Raji (cell line): ENCODE measurements around the gene RANBP3L.

Experiments
- POLR2A ChIP-seq: IDR thresholded peaks from 2 replicates; pipeline ENCODE4 v1.6.1; 2011; ENCODE audit warnings: low read depth, low read length, control low read depth; ENCODE audit not compliant: insufficient read depth

Gene RANBP3L

DNA sequence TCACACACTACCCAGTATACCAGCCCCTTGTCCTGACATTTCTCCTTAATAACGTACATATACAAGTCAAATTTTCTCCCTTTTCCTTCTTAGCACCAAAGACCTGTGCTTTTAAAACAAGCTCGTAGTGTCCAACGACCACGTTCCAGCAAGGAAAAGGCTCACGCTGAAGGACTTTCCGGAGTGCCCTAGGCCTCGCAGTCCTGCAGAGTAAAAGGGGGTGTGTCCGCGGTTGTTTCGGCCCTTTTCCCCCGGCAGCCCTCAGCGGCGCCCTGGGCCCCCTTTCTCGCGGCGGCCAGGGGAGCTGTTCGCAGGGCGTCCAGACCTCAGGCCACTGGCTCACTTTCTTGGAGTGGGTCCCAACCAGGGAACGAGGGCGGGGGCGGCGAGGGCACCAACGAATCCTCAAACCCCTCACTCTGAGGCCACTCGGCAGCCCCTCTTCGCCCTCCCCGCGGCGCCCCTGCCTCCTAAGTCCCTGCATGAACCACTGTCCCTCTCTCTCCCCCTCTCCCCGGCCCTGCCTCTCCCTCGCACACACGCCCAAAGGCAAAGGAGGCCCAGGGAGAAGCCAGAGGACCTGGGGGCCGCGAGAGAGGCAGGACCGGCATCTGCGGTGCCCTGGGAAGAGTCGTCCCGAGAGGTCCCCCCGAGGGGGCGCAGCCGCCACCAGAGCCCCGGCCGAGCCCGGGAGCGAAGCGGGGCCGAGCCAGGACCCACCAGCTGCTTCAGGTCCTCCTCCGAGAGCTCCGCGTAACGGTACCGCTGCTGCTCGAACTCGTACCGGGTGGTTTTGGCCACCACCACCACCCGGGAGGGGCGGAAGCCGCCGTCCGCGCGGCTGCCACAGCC, 60.7 kb downstream of the RANBP3L start:
- TF ChIP-seq POLR2A: no peak; the same call in 1 of the 2 replicates

DNA sequence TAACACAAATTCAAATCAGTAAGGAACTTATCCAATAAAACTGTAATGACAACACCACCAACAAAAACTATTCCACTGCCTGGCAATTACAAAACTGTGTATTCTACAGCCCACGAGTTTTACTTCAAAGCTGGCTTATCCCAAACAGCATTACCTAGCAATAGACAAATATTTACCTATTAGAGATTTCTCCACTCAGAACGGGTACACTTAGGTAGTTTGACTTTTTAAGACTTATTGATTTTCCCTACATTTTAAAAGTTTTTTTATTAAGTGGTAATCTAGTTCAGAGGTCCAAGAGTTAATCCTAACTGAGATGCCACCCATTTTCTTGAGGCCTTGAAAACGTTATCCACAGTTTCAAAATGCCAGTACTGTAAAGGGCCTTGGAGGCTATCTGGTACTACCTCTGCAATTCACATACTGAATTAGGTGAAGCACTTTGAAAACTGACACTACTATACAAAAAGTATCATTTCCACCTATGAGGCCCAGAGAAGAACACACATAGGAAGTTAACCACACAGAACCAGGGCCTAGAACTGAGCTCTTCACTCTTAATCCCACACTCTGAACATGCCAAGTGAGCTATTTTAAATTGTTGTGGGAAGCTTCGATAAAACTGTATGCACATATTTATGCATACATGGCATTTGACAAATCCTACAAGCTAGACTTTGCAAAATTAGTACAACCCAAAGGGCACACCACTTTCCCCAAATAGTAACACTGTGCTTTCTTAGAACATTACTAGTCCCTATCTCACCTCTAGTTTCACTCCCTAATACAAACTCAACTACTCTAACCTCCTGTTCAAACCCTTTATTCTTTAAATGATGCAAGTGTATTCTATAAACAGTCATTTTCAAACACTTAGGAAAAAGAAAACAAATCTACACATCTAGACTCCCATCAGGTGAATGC, 62.1 kb downstream of the RANBP3L start:
- TF ChIP-seq POLR2A: no peak

DNA sequence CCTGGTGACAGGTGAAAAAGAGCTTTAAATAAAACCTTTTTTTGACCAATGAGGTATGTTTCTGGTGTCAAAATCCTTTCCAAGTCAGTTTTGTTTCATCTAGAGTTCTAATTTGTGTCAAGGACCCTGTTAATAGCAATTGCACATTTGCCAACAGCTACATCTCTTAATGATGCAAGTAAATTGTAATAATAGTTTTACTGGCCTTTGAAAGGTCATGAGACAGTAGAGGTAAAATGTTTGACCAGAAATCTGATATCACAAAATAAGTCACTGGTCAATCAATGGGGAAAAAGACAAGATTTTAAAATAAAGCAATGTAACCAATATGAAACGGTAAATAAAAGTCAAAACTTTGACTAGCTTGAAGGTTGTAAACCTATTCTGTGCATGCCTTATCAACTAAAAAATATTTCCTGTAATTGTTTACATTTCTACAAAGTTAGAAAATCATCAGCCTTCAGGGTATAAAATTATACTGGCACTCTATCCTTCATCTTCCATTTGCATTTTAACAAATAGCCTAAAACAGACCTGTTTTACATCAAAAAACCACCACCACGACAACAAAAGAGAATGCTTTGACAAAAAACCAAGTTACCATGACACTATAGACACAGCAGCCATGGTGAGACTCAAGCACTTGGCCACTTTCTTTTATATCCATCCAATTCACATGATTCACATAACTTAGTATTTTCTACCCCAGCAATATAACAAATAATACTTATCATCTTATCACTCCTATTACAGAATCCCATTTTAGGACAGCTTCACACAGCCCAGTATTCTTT, 63.0 kb downstream of the RANBP3L start:
- no peak for TF ChIP-seq POLR2A

DNA sequence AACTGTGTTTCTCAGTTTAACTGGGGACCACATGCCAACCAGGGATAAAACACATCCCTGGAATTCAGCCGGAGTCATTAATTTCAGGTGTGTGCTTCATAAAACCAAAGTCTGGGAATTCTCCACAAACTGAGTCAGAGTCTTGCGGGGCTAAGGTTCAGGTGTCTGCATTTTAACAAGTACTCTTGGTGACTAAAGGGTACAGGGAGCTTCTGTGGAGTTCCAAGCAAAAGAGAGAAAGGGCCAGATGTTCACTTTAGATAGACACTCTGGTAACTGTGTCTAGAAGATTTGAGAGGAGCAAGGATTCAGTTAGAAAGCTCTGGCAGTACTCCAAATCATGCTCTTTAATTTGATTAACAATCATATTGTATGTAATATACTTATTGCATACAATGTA, 64.0 kb downstream of the RANBP3L start:
- TF ChIP-seq POLR2A: no peak

DNA sequence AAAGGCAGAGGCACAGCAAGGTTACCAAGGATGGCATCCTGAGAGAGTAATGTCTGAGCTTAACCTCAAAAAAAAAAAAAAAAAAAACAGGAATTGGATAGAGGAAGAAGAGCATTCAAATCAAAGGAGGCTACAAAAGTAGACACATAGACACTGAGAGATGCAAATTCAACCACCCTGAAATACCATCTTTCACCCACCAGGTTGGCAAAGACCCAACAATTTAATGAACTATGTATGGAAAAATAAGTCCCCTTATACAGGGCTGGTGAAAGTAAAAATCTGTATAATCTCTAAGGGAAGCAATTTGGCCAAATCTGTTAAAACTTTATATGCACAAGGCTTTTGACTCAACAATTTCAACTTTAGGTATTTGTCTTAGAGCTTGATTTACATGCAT, 64.9 kb downstream of the RANBP3L start:
- no peak for TF ChIP-seq POLR2A

DNA sequence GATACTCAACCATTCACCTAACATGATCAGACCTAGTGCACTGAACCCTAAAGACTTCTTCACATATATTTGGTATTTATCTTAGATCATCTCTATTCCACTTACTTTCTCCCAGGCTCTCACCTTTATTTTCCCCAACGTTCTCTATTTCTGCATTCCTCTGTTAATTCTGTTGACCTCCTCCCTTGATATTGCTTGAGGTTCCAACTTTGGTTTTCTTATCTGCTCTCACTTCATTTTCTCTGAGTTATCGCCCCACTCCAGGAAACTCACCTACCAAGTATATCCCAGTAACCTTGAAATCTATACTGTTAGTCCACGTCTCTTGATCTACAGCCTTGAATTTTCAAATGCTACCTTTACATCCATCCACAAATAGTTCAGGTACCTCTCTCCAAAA, 69.2 kb downstream of the RANBP3L start:
- TF ChIP-seq POLR2A: no peak

DNA sequence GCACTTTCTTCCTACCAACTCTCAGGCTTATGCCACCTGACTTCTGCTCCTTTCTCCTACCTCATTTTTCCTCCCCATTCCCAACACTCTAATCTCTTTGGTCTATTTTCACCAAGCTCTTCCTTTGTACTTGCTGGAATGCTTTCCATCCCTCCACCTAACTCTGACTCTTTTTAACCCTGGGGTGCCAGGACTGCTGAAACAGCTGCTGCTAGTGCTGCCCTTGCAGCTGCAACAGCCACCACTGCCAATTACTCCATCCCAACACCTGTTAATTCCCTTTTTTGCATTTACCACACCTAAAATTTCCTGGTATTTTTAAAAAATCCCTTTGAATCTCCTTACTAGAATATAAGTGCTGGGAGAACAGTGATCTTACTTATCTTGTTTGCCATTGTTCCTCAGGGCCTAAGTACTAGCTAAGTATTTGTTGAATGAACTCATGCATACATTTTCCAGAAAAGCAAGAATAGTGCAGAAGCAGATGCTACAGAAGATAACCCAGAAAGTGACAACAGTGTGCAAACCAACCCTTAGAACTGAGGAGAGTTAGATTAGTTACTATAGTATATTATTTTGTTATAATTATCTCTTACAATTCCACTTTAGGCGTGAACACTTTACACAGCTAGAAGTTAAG, 71.4 kb downstream of the RANBP3L start:
- TF ChIP-seq POLR2A: no peak

DNA sequence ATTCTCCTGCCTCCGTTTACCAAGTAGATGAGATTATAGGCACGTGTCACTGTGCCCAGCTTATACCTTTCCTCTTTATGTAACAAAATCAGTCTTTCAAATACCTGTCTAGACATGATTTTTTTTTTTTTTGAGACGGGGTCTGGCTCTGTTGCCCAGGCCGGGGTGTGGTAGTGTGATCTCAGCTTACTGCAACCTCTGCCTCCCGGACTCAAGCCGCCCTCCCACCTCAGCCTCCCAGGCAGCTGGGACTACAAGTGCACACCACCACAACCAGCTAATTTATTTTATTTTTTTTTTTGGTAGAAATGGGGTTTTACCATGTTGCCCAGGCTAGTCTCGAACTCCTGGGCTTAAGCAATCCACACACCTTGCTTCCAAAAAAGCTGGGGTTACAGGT, 73.2 kb downstream of the RANBP3L start:
- no peak for TF ChIP-seq POLR2A

DNA sequence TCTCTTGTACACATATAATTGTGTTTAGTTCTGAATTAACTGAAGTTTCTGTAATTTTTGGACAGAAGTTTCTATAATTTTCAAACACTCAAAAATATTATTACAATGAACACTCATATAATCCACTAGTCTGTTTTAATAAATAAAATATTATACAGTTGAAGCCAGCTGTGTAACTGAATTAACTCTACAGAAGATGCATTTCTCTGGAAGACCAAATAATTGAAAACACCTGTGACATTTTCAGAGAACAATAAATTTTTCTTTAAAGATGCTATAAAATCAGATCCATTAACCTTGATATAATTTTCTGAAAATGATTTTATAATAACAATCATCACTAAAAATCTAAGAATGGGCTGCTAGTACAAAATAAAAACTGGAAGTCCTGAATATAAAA, 74.7 kb downstream of the RANBP3L start:
- no peak for TF ChIP-seq POLR2A

DNA sequence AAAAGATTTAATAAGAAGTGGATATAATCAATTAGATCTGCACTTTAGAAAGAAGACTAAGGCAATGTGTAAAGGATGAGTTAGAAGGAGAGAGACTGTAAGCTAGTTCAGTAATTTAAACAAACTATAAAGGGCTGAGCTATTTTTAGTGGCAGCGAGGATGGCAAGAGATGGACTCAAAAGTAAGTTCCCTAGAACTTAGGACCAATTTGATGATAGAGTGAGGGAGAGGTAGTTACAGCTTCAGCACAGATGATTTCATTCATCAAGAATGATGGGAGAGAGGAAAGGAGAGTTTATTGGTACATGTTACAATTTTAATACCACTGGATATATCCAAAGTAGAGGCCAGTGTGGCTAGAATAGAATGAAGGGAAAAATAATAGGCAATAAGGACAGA, 79.1 kb downstream of the RANBP3L start:
- no peak for TF ChIP-seq POLR2A

DNA sequence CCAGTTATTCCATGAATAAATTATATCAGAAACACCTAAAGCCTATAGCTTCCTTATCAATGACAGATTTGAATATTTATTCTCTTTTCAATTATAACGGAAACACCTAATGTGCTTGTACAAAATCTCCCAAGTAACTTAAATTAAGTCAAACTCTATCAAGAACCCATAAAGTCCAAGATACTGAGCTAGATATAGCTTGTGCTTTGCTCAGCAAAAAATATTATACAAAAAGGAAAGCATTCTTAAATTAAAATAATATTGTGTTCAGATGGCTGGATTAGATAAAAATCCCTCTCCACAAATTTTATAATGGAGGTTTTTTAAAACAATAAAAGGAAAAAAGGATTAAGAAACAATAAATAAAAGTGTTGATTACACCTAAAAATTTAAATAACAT, 83.7 kb downstream of the RANBP3L start:
- TF ChIP-seq POLR2A: no peak

DNA sequence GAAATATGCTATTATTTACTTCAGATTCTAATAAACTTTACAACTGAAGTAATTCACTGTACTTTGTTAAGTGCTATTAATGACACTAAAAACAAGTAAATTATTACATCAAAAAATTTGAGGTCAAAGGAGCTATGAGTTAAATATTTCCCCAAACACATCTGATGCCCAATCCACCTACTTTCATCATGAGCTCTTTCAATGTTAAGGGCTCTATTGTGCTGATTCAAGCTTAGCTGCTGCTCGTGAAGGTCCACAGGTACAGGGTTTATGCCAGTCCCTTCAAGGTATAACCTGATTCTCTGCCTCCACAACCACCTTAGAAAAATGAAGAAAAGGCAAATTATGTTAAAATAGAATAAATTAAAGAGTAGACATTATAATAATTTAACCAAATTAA, 84.1 kb downstream of the RANBP3L start:
- no peak for TF ChIP-seq POLR2A

DNA sequence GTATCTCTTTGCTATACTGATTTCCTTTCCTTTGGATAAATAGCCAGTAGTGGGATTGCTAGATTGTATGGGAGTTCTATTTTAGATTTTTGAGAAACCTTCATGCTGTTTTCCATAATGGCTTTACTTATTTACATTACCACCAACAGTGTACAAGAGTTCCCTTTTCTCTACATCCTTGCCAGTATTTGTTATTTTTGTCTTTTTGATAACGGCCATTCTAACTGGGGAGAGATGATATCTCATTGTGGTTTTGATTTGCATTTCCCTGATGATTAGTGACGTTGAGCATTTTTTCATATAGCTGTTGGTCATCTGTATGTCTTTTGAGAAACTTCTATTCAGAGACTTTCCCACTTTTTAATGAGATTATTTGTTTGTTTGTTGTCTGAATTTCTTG, 85.8 kb downstream of the RANBP3L start:
- TF ChIP-seq POLR2A: no peak

DNA sequence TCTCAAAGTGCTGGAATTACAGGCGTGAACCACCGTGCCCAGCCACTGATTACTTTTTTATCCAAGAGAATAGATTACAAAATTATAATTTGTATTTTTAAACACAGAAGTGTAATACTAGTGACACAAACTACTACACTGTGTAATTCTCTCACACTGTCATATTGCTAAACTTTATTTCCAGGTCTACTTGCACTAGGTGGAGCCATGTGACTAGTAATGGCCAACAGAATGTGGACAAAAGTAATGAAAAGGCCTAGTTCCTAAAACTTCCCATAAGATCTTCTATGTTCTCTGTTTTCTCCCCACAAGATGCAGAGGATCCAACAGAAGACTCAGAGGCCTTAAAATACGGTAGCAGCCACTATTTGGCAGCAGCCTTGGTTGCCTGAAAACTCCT, 87.3 kb downstream of the RANBP3L start:
- TF ChIP-seq POLR2A: no peak

DNA sequence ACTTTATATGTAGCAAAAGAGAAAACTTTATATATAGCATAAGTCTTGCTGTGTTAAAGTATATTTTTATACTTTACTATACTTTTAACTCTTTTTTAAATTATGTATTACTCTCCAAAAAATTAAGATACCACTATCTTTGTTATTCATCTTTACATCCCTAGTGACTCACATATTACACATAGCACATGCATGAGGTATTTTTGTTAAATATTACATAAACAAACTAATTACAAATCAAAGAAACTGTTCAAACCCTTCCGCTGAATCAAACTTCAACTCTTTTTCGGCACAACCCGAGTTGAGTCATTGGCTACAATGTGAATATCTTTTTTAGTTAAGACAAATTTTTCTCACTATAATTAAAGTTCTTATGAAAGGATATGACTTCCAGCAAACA, 92.0 kb downstream of the RANBP3L start:
- TF ChIP-seq POLR2A: no peak

DNA sequence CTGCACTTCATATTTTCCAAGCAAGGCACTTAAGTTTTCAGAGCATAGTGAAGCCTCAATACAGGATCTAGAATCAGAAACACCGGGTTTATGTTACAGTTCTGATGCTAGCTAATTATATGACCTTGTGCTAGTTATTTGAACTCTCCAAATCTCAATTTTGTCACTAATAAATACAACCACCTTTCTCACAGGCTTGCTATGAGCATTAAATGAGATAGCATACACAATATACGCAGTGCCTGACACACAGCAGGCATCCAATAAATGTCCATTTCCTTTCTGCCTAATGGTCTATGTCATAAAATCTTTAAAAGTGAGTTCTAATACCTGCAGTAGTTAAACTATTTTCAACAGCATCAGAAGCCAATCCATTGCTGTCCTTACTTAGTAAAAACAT, 92.9 kb downstream of the RANBP3L start:
- no peak for TF ChIP-seq POLR2A
